ENCODE data around the gene MOB1A. TPM values are rescaled to one million over a fixed set of nuclear protein-coding genes. Genes with fewer than 3 reads are reported as not detected.

MOB1A gene
- total and polyA plus RNA-seq, 2 of the 13 experiments (the other 11 are each of a cell fraction or from before 2014, with no cell fraction given) = 48.2 to 139 TPM

- BruUV-seq (replicated peaks) = no TSS peak
- DNase-seq (ENCODE audit: low spot score) (peak; percentile 78), FAIRE-seq (no peak), ATAC-seq (peak; percentile 94)
- POLR2A ChIA-PET = interaction anchor here (0.7 to 2.2 kb wide), 7 partner anchors 21 to 324 kb away, joined by 3 to 21 read pairs (median 6); partner anchors contain the start of genes MOB1A and STAMBP
- peak within 1 kb of the TSS; percentile 72 for H3K27ac ChIP-seq (ENCODE audit: extremely low read length, insufficient read depth, low read length)
- no peaks in the 10 kb centered on the region for H4K20me1 ChIP-seq (ENCODE audit: insufficient read depth, low read length)
- H3K9ac ChIP-seq (ENCODE audit: insufficient read depth, low read depth, low read length) = peak within 1 kb of the TSS; percentile 84
- intact Hi-C loops (cut with micrococcal nuclease; ENCODE audit: unreplicated experiment) = loop anchor here (1.0 to 5.0 kb wide), 3 partner anchors 27 to 324 kb away; partner anchors contain the start of gene MTHFD2
- H3K9me3 ChIP-seq (ENCODE audit: low read length) = no peaks in the 10 kb centered on the region
- peaks cover 33% of the 10 kb centered on the region for H3K4me1 ChIP-seq (ENCODE audit: insufficient read depth, low read length)
- H3K4me3 ChIP-seq (replicated peaks in 1 of 3; ENCODE audit: insufficient read depth in 1 of 3, low read depth in 2 of 3, low read length in 3 of 3) = peak within 1 kb of the TSS; percentile 84 to 95 (median 94)
- H3K36me3 ChIP-seq (replicated peaks in 1 of 2; ENCODE audit: control insufficient read depth in 1 of 2, insufficient read depth in 2 of 2, low read length in 2 of 2) = peaks cover 2 to 9% of the 10 kb centered on the region in 2 experiments; a peak in 4 of 5 replicates
- in situ Hi-C loops (cut with HindIII; ENCODE audit: extremely low pct_ligation_motif_present, low pct_unique_long_range_greater_than_20kb) = loop anchor here (25.0 kb wide), 1 partner anchor 311 kb away; the partner anchor contains the start of gene STAMBP
- H2AFZ ChIP-seq (ENCODE audit: low read length) = peak within 1 kb of the TSS; percentile 96
- peak within 1 kb of the TSS; percentile 97 for H3K4me2 ChIP-seq (ENCODE audit: low read depth, low read length)
- peaks cover 22% of the 10 kb centered on the region for H3K79me2 ChIP-seq (ENCODE audit: insufficient read depth, low read length)
- no peaks in the 10 kb centered on the region; a peak in 1 of 5 replicates for H3K27me3 ChIP-seq (ENCODE audit: control insufficient read depth in 1 of 2, insufficient read depth in 2 of 2, low read length in 2 of 2)
- CTCF ChIA-PET (ENCODE audit: low intra/inter-chr PET ratio, low total read pairs) = interaction anchor here (1.2 to 1.8 kb wide), 3 partner anchors 28 to 324 kb away, joined by 5 to 10 read pairs (median 8); no protein-coding TSS in a partner anchor
- 10% methylated on average over 19 of the region's 67 CpGs for WGBS (ENCODE audit: low lambda C conversion rate)
- TF ChIP-seq HES4 (CRISPR knock-in tag; IDR thresholded peaks at IDR 0.05; ENCODE audit: borderline replicate concordance) (peak; percentile 91), ZNF644 (CRISPR knock-in tag; IDR thresholded peaks at IDR 0.05; ENCODE audit: low read depth) (no peak), HMG20B (CRISPR knock-in tag; conservative IDR thresholded peaks at IDR 0.05) (no peak), RXRA (CRISPR knock-in tag; IDR thresholded peaks at IDR 0.05) (peak; percentile 96), ZFP62 (CRISPR knock-in tag; IDR thresholded peaks at IDR 0.05) (no peak), ZNF589 (CRISPR knock-in tag; conservative IDR thresholded peaks at IDR 0.05) (peak; percentile 92), MAX (IDR thresholded peaks at IDR 0.05) (peak; percentile 62), SOX5 (CRISPR knock-in tag; IDR thresholded peaks at IDR 0.05; ENCODE audit: borderline replicate concordance) (no peak; the same call in 1 of the 2 replicates), NKX3-1 (CRISPR knock-in tag; IDR thresholded peaks at IDR 0.05) (peak; percentile 77; the same call in 1 of the 2 replicates), FOXA1 (IDR thresholded peaks at IDR 0.05) (no peak), FOXA1 (CRISPR knock-in tag; IDR thresholded peaks at IDR 0.05) (peak; percentile 3; the same call in 1 of the 2 replicates), IRF1 (CRISPR knock-in tag; IDR thresholded peaks at IDR 0.05; ENCODE audit: low read depth) (0 out of 2 replicates have a peak, but pooled peaks have one; percentile 34), KLF9 (CRISPR knock-in tag; IDR thresholded peaks at IDR 0.05; ENCODE audit: low read depth) (0 out of 2 replicates have a peak, but pooled peaks have one; percentile 2), GATA4 (IDR thresholded peaks at IDR 0.05; ENCODE audit: borderline replicate concordance, low read depth) (no peak), HOXA3 (CRISPR knock-in tag; IDR thresholded peaks at IDR 0.05) (peak; percentile 96), HOMEZ (CRISPR knock-in tag; IDR thresholded peaks at IDR 0.05; ENCODE audit: low read depth) (no peak), ZBTB4 (CRISPR knock-in tag; IDR thresholded peaks at IDR 0.05; ENCODE audit: borderline replicate concordance) (no peak), MAFF (IDR thresholded peaks at IDR 0.05; ENCODE audit: low read depth, low read length) (no peak), ZNF451 (CRISPR knock-in tag; IDR thresholded peaks at IDR 0.05) (peak; percentile 94), KMT2A (CRISPR knock-in tag; IDR thresholded peaks at IDR 0.05) (peak; percentile 74; the same call in 1 of the 2 replicates)
These were observed 30.8 kb downstream of the MOB1A start, which contains the start of gene BOLA3 for GRCh38 chr2:74147727-74148456. Gene BOLA3, minus strand, starts transcription at chr2:74147912. Its CDS starts 38 bp downstream, at chr2:74147874.
